GM21390 (cell line): Measurements from ENCODE around the gene KIF6.

Experiments
- ATAC-seq: cut with Tn5 transposase; IDR thresholded peaks from one replicate; pipeline ENCODE4 v1.9.1; 2021; ENCODE audit not compliant: unreplicated experiment

KIF6 gene

GRCh38 chr6:39465539-39465938 lies 259.7 kb downstream of the KIF6 start:
- ATAC-seq, result no peak

GRCh38 chr6:39464067-39464466 lies 261.1 kb downstream of the KIF6 start:
- ATAC-seq, result no peak

DNA sequence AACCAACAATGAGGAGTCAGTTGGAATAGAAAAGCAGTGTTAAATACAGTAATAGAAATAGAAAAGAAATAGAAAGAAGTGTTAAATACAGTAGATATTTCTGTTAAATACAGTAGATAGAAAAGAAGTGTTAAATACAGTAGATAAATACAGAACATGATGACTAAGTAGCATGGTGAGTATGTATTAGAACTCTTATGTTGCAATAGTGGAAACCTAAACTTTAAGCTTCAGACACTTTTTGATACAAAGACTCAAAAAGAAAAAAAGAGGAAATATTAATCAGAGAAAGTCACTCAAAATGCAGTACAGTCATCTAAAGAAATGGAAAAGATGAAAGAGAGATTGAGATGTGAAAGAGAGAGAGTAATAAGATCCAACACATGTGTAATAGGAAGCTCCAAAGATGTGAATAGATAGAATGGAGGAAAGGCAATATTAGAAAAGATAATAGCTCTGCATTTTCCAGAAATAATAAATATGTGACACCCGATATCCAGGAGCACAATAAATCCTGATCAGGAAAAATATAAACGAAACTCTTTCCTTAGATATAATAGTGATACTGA lies 271.2 kb downstream of the KIF6 start:
- ATAC-seq, result no peak

- ATAC-seq, result no peak
These were observed 272.0 kb downstream of the KIF6 start for GRCh38 chr6:39453241-39453640.

DNA sequence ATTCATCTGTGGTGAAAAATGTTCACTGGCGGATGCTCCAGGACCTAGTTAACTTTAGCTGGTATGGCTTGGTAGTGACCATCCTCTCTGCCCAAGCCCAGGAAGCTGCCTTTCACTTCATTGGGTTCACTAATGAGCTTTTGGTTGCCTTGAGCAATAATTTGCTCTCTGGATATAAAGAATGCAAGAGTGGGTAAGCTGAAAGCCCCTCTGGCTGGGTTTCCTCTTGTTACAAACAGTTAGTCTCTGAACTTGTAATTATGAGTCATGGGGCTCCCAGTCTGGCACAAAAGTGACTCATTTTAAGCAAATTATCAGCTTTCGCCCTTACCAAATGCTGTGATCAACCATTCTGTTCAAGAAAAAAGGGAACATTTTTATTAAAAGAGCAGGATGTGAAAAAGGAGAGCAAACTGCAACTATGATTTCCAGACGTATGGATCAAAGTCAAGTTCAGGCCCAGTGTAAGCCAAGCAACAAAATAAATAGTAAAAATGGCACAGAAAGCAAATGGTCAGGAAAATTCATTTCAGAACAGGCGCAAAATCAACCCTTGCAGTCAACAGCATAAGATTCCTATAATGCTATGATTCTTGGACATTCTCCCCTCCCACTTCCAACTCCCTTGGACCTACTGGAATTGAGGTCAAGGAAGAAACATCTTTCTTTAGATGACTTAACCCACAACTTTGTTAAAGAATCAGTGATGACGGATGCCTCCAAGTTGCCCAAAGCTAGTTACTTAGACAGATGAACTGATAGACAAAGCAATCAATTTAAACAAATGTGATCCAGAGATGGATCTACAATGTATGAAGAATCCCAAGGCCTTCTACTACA lies 272.7 kb downstream of the KIF6 start:
- no peak for ATAC-seq

DNA sequence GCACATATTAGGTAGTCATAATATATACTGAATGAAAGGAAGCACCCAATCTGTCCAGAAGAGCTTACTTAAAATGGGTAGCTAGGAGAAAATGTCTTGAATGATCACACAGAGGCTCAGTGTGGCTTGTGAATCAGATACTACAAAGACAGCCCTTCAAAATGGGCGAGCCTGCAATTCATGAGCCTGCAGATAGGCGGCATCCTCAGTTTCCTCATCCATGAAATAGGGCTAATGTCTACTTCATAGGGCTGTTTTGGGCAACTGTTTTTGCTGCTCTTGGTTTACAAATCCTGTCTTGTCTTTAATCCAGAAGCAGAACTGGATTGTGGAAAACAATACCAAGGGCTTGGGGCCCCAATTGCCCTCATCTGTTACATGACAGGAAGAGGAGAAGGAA lies 273.4 kb downstream of the KIF6 start:
- ATAC-seq, result no peak

- no peak for ATAC-seq
These were observed 276.2 kb downstream of the KIF6 start for GRCh38 chr6:39449022-39449421.

GRCh38 chr6:39446909-39447308 lies 278.3 kb downstream of the KIF6 start:
- ATAC-seq, result no peak

GRCh38 chr6:39445667-39446066 lies 279.5 kb downstream of the KIF6 start:
- ATAC-seq, result no peak

DNA sequence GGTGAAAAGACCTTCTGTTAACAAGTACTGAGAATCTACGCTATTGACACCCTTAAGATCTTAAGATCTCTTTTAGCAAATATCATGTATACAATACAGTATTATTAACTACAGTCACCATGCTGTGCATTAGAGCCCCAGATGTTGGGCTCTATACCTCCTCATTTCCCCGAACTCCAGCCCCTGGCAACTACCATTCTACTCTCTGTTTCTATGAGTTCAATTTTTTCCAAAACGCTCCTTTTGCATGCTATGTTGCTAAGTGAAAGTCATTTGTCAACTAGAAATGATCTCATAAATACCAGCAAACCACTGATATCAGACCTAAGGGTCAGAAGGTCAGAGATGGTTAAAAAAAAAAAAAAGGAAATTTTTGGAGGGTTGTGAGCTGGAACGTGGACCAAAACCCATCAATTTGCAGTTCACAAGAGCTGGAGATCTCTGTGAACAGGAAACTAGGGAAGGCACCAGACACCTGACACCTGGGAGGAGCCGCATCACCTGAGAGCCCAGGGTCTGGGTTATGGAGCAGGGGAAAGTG lies 280.7 kb downstream of the KIF6 start:
- no peak for ATAC-seq

GRCh38 chr6:39441986-39442385 lies 283.2 kb downstream of the KIF6 start:
- no peak for ATAC-seq

GRCh38 chr6:39441301-39441700 lies 283.9 kb downstream of the KIF6 start:
- ATAC-seq, result no peak

GRCh38 chr6:39440039-39440426 lies 285.2 kb downstream of the KIF6 start:
- no peak for ATAC-seq

- no peak for ATAC-seq
These were observed 285.7 kb downstream of the KIF6 start for GRCh38 chr6:39439342-39440038.

GRCh38 chr6:39433630-39434029 lies 291.6 kb downstream of the KIF6 start:
- ATAC-seq, result no peak

- no peak for ATAC-seq
These were observed 292.7 kb downstream of the KIF6 start for GRCh38 chr6:39432330-39433025.

- no peak for ATAC-seq
These were observed 294.2 kb downstream of the KIF6 start for GRCh38 chr6:39430871-39431523.

DNA sequence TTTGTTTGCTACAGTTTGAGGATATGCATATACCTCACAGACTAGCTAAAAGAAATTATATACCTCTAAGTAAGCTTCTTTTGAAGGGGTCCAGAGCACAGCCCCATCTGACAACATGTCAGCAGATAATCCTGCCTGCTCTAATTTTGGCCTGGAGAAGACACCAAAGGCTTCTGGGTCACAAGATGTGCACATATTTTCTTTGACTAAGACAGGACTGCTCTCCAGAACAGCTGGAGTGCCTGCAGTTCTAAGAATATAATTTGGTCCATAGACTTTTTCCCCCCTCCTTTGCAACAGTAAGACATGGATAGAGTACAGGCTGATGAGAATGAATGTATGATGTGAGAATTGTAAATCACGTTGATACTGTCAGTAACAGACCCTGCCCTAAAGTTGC lies 294.8 kb downstream of the KIF6 start:
- no peak for ATAC-seq

GRCh38 chr6:39428816-39429215 lies 296.4 kb downstream of the KIF6 start:
- no peak for ATAC-seq

DNA sequence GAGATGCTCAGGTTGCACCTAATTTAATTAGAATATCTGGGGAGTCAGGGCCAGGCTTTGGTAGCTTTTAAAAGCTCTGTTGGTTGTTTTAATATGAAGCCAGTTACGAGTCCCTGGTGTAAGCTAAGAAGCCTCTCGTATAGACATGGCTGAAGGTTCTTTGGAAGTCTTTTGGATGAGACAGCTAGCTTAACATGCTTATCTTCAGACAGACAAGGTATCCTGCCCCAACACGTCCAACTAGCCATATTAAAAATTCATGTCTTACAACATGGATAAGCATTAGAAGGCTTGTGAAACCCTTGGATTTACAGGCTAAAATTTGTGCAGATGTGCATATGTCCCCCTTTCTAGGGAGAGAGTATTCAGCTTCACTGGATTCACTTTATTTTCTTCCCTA lies 297.1 kb downstream of the KIF6 start:
- ATAC-seq, result no peak

DNA sequence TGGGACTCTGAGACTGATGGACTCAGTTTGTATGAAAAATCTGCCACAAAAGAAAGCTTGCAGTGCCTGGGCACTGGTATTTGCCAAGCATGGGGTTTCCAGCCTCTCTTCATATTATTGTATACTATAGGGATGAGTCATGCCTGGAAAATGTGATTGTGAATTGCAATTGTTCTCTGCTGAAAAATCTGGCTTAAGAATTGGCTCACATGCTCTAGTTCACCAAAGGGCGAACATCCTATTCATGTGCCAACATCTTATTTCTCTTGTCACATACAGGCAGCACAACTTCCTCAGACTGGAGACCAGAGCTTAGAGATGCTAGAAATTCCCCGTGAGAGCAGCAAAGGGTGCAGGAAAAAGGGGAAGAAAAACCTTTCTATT lies 299.1 kb downstream of the KIF6 start:
- no peak for ATAC-seq
